PFSK-1 (cell line): ENCODE results near the gene POLE2.

Experiments
- POLR2AphosphoS5 ChIP-seq: IDR thresholded peaks from 2 replicates; pipeline ENCODE4 v1.6.1; 2012; ENCODE audit warnings: low read depth, mild to moderate bottlenecking, control low read depth, low read length, moderate library complexity
- REST ChIP-seq, 2 experiments: IDR thresholded peaks; 2 replicates each; pipeline versions ENCODE4 v1.6.1 to v1.8.0; 2011 to 2012; ENCODE audit warnings: low read depth in 2 of 2, low read length in 2 of 2, control low read depth in 1 of 2, inconsistent platforms in 1 of 2, mild to moderate bottlenecking in 1 of 2, moderate library complexity in 1 of 2; ENCODE audit not compliant: insufficient read depth in 1 of 2
- SIN3A ChIP-seq: IDR thresholded peaks from 2 replicates; pipeline ENCODE4 v1.6.1; 2012; ENCODE audit warnings: mild to moderate bottlenecking, low read length, moderate library complexity, borderline replicate concordance; ENCODE audit not compliant: insufficient read depth

DNA sequence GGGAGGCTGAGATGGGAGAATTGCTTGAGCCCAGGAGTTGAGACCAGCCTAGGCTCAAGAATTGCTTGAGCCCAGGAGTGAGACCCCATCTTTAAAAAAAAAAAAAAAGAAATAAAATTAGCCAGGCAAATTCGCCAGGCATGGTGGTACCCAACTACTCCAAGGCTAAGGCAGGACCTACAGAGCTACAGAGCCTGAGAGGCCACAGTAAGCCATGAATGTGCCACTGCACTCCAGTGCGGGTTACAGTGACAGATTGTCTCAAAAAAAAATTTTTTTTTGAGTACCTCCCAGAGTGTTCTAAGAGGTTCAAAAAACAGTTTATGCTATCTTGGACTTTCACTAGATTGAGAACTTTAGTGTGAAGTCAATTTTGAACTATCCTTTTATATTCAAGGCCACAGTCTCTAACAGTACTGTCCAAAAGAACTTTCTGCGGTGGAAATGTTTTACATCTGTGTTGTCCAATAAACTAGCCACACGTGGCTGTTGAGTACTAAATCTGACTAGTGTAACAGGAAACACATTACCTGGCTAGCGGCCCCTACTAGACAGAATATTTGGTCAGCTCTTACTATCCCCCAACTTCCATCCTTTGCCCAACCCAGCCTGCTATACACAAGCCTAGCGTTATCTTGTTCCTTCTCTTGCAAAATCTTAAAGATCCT lies 70.0 kb downstream of the POLE2 start:
- TF ChIP-seq SIN3A = no peak
- TF ChIP-seq POLR2AphosphoS5 = no peak
- TF ChIP-seq REST (IDR thresholded peaks at IDR 0.05; ENCODE audit: insufficient read depth in 1 of 2, low read depth in 2 of 2, low read length in 2 of 2) = no peak
